T-helper 2 cell treated with Interferon-gamma antibody and Interleukin-4, amounts not matched to agents 5 μg/mL and 100 μg/mL, for 36 hours (primary cell): ENCODE data around the gene TLE5.

Source experiments
- DNase-seq: peaks from one replicate; pipeline ENCODE4 v3.0.0; 2021; ENCODE audit warnings: low spot score
- H3K27ac Mint-ChIP-seq: one replicate; pipeline ENCODE4 v1.8.0; 2021; ENCODE audit warnings: mild to moderate bottlenecking, mixed read lengths
- H3K27me3 Mint-ChIP-seq: one replicate; pipeline ENCODE4 v1.8.0; 2021; ENCODE audit warnings: low read depth, mixed read lengths
- H3K36me3 Mint-ChIP-seq: one replicate; pipeline ENCODE4 v1.8.0; 2021; ENCODE audit warnings: low read depth, mixed read lengths
- H3K4me1 Mint-ChIP-seq: one replicate; pipeline ENCODE4 v1.8.0; 2021; ENCODE audit warnings: low read depth, mixed read lengths
- H3K4me3 Mint-ChIP-seq: one replicate; pipeline ENCODE4 v1.8.0; 2022; ENCODE audit warnings: mild to moderate bottlenecking, moderate library complexity, mixed read lengths
- H3K9me3 Mint-ChIP-seq: one replicate; pipeline ENCODE4 v1.8.0; 2021; ENCODE audit warnings: mixed read lengths

TLE5 gene, protein sequence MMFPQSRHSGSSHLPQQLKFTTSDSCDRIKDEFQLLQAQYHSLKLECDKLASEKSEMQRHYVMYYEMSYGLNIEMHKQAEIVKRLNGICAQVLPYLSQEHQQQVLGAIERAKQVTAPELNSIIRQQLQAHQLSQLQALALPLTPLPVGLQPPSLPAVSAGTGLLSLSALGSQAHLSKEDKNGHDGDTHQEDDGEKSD

DNA sequence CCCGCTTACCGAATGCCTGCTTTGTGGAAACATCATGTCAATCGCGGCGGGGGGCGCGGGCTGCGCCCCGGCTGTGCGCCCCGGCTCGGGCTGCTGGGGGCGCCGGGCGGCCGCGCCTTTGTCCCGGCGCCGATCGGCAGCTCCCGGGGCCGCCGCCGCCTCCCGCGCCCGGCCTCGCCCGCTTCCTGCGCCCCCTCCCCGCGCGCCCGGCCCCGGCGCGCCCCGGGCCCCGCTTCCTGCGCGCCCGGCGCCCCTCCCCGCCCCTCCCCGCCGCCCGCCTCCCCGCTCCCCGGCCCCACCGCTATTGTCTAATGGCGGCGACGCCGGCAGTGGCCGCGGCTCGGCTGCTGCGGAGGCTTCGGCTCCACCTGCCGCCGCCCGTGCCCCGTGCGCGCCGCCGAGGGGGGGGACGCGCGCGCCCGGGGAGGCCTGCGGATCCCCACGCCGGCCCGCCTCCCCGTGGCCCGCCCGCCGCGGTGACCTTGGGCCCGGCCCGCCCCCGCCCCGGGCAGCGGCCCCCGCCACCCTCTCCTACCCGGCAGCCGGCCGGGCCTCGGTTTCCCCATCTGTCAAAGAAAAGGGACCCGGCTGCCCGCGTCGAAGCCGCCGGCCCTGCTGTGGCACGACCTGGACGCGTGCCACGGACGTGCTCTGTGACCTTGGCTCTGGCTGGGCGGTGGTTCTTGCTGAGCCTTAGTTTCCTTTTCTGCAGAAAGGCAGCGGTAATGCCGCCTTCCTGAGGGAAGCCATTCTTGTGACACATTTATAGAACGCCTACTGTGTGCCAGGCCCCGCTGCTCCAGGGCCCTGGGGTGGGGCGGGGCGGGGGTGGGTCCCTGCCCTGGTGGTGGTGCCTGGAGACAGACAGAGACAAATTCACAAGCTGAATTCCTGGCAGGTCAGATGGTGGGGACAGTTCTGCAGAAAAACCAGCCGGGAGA is at the start of gene TLE5:
Gene TLE5, minus strand, starts transcription at position 331 of the 941 bp plus-strand sequence. Its CDS starts 295 bp downstream, at position 36.
- Mint-ChIP-seq H3K27ac (peak within 1 kb of the TSS; percentile 96), H3K4me1 (peaks cover 19% of the 10 kb centered on the region), H3K4me3 (peak within 1 kb of the TSS; percentile 94), H3K36me3 (peaks cover 33% of the 10 kb centered on the region), H3K27me3 (no peaks in the 10 kb centered on the region), H3K9me3 (no peaks in the 10 kb centered on the region)
- peak; percentile 69 for DNase-seq

DNA sequence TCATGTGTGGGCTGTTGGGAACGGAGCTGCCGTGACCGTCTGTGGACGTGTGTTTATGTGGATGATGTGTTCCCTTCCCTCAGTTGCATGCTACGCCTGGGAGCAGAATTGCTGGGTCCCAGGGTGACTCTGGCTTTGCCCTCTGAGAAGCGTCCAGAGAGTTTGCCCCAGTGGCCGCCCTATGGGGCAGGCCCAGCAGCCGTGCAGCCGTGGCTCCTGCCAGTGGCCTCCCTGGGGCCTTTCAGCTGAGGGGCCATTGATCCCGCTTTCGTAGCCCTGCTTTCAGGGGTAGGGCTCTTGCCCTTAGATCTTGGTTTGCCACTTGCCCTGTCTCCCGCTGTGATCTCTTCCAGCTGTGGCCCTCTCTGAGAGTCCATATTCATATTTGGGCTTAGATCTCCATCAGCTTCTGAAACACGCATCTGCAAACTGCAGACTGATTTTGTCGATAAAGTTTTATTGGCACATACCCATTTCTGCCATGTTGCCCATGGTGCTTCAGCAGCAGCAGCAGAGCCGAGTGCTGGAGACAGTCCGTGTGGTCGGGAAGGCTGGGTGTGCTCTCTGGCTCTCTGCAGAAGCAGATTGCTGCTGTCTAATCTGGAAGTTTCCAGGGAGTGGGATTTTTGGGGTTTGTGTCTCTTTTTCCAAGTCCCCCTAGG is 49.4 kb upstream of the TLE5 start:
- Mint-ChIP-seq H3K4me1 (peaks cover 3% of the 10 kb centered on the region), H3K4me3 (no peak overlapping the region), H3K27ac (no peak overlapping the region), H3K9me3 (no peaks in the 10 kb centered on the region), H3K36me3 (no peaks in the 10 kb centered on the region), H3K27me3 (no peaks in the 10 kb centered on the region)
- DNase-seq = no peak

GRCh38 chr19:3110126-3110825 is 48.0 kb upstream of the TLE5 start:
- no peaks in the 10 kb centered on the region for H3K9me3 Mint-ChIP-seq

DNA sequence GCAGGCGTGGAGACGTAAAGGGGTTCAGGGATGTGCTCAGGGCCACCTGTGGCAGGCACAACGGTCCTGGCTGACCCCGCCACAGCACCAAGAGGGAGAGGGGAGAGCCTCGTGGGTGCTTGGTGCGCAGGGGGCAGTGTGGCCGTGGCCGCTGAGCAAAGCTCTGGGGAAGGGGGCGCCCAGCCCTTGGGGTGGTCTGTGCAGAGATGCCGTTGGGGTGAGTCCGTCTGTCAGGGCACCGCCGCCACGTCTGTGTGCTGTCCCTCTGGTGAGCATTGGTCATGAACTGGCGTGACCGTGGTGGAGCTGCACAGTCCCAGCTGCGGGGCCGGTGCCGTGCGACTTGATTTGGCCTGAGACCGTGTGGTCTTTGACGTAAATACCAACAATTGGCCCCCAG is 47.2 kb upstream of the TLE5 start:
- Mint-ChIP-seq H3K9me3 (no peaks in the 10 kb centered on the region), H3K27ac (no peak overlapping the region), H3K36me3 (no peaks in the 10 kb centered on the region), H3K4me1 (peaks cover 3% of the 10 kb centered on the region), H3K4me3 (no peak overlapping the region), H3K27me3 (no peaks in the 10 kb centered on the region)
- no peak for DNase-seq

More at GRCh38 chr19:3110126-3110825, 48.0 kb upstream of the TLE5 start:
- Mint-ChIP-seq H3K27ac (no peak overlapping the region), H3K36me3 (no peaks in the 10 kb centered on the region), H3K4me1 (peaks cover 3% of the 10 kb centered on the region), H3K4me3 (no peak overlapping the region), H3K27me3 (no peaks in the 10 kb centered on the region)
- no peak for DNase-seq

GRCh38 chr19:3108775-3109174 is 46.5 kb upstream of the TLE5 start:
- no peaks in the 10 kb centered on the region for H3K36me3 Mint-ChIP-seq
- H3K27me3 Mint-ChIP-seq = no peaks in the 10 kb centered on the region
- peak; percentile 56 for DNase-seq
- H3K27ac Mint-ChIP-seq = no peak overlapping the region
- H3K4me1 Mint-ChIP-seq = peaks cover 6% of the 10 kb centered on the region
- H3K4me3 Mint-ChIP-seq = no peak overlapping the region
- H3K9me3 Mint-ChIP-seq = no peaks in the 10 kb centered on the region

DNA sequence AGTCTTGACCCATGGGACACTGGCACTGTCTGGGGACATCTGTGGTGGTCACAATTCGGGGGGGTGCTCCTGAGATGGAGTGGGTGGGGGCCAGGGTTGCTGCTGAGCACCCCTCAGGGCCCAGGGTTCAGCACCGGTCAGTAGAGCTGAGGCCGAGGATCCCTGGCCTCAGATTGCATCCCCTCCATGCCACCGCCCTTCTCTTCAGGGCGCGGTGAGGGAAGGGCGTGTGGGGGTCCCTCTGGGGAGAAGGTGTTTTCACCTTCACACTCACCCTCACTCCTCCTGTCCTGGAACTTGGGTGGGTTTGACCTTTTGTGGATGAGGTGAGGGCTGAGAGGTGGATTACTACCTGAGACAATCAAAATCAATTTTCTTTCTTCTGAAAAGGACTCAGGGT is 45.4 kb upstream of the TLE5 start:
- Mint-ChIP-seq H3K27me3 (no peaks in the 10 kb centered on the region), H3K27ac (no peak overlapping the region), H3K9me3 (no peaks in the 10 kb centered on the region), H3K4me3 (no peak overlapping the region), H3K4me1 (peaks cover 8% of the 10 kb centered on the region), H3K36me3 (no peaks in the 10 kb centered on the region)
- DNase-seq = no peak

DNA sequence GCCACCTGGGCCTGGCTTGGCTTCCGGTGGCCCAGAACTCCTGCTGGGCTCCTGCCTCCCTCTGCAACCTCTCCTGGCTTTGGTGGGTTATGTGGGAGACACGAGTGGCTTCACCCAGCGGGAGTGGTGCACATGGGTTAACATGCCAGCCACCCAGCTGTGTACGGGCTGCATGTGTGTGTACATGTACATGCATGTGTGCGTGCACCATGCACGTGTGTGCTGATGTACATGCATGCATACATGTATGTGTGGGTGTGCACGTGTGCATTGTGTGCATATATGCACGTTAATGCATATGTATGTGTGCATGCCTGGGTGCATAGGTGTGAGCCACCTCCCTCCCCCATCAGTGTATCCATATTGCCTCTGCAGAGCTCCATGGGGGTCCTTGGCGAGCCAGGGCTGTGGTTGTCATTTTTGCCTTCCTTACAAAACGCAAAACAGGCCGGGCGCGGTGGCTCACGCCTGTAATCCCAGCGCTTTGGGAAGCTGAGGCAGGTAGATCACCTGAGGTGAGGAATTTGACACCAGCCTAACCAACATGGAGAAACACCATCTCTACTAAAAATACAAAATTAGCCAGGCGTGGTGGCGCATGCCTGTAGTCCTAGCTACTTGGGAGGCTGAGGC is 44.3 kb upstream of the TLE5 start:
- H3K4me3 Mint-ChIP-seq = no peak overlapping the region

DNA sequence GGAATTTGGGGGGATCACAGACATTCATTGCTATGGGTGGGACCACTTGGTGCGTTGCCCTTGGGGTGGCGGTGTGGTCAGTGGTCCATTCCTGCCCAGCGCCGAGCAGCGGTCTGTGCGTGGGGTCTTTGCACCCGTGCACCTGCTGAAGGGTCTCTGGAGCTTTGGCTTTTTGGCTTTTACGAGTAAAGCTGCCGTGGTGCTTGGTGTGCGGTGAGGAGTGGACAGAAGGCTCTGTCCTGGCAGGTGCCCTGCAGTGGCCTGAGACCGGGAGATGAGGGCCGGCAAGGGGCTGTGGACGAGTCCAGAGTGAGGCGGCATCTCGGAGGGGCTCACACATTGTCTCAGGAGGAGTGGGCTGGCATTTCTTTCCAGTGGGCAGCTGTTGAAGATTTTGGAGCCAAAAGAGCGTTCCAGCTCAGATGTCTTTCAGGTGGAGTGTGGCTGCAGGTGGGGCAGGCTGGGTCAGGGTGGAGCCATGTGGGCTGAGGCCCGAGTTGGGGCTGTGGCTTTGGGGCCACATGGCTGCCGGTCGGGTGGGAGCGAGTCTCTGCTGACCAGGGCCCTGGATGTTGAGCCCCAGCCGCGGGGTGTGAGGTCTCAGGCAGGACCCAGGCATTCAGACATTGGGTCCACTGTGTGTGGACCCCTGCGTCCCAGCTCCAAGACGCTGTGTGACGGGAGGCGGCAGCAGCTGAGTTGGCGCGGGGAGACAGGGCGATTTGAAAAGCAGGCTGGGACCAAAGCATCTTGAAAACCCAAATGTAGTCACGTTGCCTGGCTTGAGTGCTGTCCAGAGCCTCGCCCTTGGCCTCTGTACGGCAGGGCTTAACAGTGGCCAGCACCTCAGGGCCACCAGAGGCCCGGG is 43.6 kb upstream of the TLE5 start:
- H3K27me3 Mint-ChIP-seq = no peaks in the 10 kb centered on the region
- DNase-seq = no peak
- no peaks in the 10 kb centered on the region for H3K36me3 Mint-ChIP-seq
- no peak overlapping the region for H3K27ac Mint-ChIP-seq
- H3K4me1 Mint-ChIP-seq = peaks cover 8% of the 10 kb centered on the region
- H3K4me3 Mint-ChIP-seq = no peak overlapping the region
- H3K9me3 Mint-ChIP-seq = no peaks in the 10 kb centered on the region

More for the DNA sequence above, 44.3 kb upstream of the TLE5 start:
- Mint-ChIP-seq H3K27ac (no peak overlapping the region), H3K9me3 (no peaks in the 10 kb centered on the region), H3K36me3 (no peaks in the 10 kb centered on the region), H3K27me3 (no peaks in the 10 kb centered on the region), H3K4me1 (peaks cover 8% of the 10 kb centered on the region)
- no peak for DNase-seq

DNA sequence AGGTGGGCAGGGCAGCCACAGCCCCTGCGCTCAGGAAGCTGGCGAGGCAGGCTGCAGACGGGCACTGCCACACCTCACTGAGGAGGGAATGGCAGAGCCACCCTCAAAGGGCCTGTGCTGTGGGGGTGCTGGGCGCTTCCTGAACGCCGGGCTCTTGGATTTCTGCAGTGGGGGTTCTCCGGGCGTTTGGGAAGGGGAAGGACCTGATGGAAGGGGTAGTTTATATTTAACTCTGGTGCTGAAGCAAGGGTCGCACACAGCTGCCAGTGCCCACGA is 42.4 kb upstream of the TLE5 start:
- Mint-ChIP-seq H3K27ac (no peak overlapping the region), H3K4me1 (peaks cover 8% of the 10 kb centered on the region), H3K27me3 (peaks cover 2% of the 10 kb centered on the region), H3K4me3 (no peak overlapping the region), H3K36me3 (no peaks in the 10 kb centered on the region), H3K9me3 (no peaks in the 10 kb centered on the region)
- no peak for DNase-seq

- Mint-ChIP-seq H3K36me3 (no peaks in the 10 kb centered on the region), H3K27ac (no peak overlapping the region), H3K27me3 (peaks cover 7% of the 10 kb centered on the region), H3K4me3 (no peak overlapping the region), H3K4me1 (peaks cover 10% of the 10 kb centered on the region), H3K9me3 (no peaks in the 10 kb centered on the region)
- DNase-seq = no peak
These were observed 40.2 kb upstream of the TLE5 start for GRCh38 chr19:3102239-3103140.

GRCh38 chr19:3100747-3101730 is 38.7 kb upstream of the TLE5 start:
- H3K27me3 Mint-ChIP-seq = peaks cover 14% of the 10 kb centered on the region
- H3K36me3 Mint-ChIP-seq = no peaks in the 10 kb centered on the region
- peaks cover 13% of the 10 kb centered on the region for H3K4me1 Mint-ChIP-seq
- no peak overlapping the region for H3K27ac Mint-ChIP-seq
- no peak overlapping the region for H3K4me3 Mint-ChIP-seq
- DNase-seq = no peak
- no peaks in the 10 kb centered on the region for H3K9me3 Mint-ChIP-seq
